ENCODE measurements around the gene G6PC1. TPM values are rescaled to one million over a fixed set of nuclear protein-coding genes. Genes with fewer than 3 reads are reported as not detected.

Gene G6PC1
- total RNA-seq, 8 experiments from 2014 or later: 0.21 to 0.70 (median 0.47) TPM; not detected in 3

DNA sequence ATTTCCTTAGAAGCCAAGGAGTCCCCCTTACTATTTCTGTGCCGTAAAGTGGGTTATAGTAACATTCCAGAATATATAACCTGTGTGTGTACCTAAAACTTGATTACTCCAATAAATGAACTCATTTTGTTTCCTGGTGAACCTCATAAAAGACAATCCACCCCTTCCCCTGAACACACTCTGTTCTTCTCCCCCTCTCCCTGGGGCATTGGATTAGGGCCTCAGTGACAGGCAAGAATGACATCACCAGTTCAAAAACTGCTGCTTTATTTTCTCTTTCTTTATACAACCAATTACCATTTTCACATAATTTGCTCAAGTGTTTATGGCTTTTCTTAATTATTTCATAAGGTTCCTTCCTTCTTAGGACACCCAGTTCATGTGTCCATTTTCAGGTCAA lies 46.2 kb downstream of the G6PC1 start:
- no peak overlapping the region for H3K4me3 ChIP-seq
- H3K27ac ChIP-seq: no peak overlapping the region
- H3K4me1 ChIP-seq (replicated peaks in 1 of 2): no peaks in the 10 kb centered on the region
- in situ Hi-C loops (cut with MboI; ENCODE audit: low pct_unique_long_range_greater_than_20kb in 2 of 9, low sequenced_read_pairs in 9 of 9, unreplicated experiment in 9 of 9): loop anchor here in 3 of 9 experiments (25.0 kb wide), 1 partner anchor 110 kb away; the partner anchor contains the start of genes AOC2 (in 3 of the 3) and PSME3 (in 3 of the 3)
- 89 to 100% (median 100%) methylated on average over 1 of the region's 1 CpG; no CpG with 5 or more reads in 4 of the 10 experiments for WGBS, 10 experiments
- ATAC-seq (replicated peaks in 6 of 8): peak in 1 of 8 experiments; percentile 31

DNA sequence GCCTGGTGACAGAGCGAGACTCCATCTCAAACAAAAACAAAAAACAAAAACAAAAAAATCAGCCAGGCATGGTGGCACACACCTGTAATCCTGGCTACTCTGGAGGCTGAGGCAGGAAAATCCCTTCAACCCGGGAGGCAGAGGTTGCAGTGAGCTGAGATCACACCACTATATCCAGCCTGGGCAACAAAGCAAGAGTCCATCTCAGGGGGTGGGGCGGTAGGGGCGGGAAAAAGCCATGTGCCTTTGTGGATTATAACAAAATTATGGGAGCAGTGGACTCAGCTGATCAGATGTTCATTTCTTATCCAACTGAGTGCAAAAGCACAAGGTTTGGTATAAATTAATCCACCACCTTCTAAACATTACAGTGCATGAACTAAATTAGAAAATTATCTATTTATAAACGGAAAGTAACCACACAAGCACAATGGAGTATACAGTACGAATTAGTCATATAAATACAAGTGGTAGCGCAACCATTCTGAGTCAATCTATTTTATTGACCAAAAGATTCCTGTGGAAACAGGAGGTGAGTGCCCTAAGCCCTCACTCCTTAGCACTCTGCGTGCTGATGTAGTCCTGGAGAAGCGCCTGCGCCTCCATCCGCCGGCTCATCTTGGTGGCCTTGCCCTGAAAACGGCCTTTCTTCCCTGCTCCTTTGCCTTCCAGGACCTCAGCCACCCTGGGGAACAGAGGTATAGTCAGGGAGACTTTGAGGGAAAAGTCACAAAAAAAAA lies 49.6 kb downstream of the G6PC1 start:
- no peak overlapping the region for H3K27ac ChIP-seq
- 60 to 96% (median 85%) methylated on average over 1 to 9 of the region's 13 CpGs; no CpG with 5 or more reads in 4 of the 10 experiments for whole genome bisulfite sequencing, 10 experiments
- H3K4me3 ChIP-seq: no peak overlapping the region
- no peaks in the 10 kb centered on the region for H3K4me1 ChIP-seq (replicated peaks in 1 of 2)
- no peak for ATAC-seq (replicated peaks in 6 of 8)
- in situ Hi-C loops (cut with MboI; ENCODE audit: low pct_unique_long_range_greater_than_20kb in 2 of 9, low sequenced_read_pairs in 9 of 9, unreplicated experiment in 9 of 9): no loop called here

Other genes starting within 250 kb of the G6PC1 start
- 10 to 100 TPM in 7 of 8 experiments, 1 to 10 TPM in 1; 7.1 to 26.7 (median 16.0) TPM for gene TUBG2, start 241.5 kb upstream of the G6PC1 start, total RNA-seq
- gene PLEKHH3, start 223.8 kb upstream of the G6PC1 start, total RNA-seq: 10 to 100 TPM; 10.1 to 24.2 (median 20.6) TPM
- 1 to 10 TPM in 5 of 8 experiments, under 1 TPM in 3; 0.41 to 6.4 (median 1.6) TPM for gene CCR10, start 219.0 kb upstream of the G6PC1 start, total RNA-seq
- gene CNTNAP1, start 218.3 kb upstream of the G6PC1 start, total RNA-seq: 10 to 100 TPM in 5 of 8 experiments, 1 to 10 TPM in 3; 2.4 to 33.9 (median 14.1) TPM
- 10 to 100 TPM; 13.8 to 44.5 (median 27.8) TPM for gene EZH1, start 155.8 kb upstream of the G6PC1 start, total RNA-seq
- 10 to 100 TPM in 1 of 8 experiments, 1 to 10 TPM in 6, under 1 TPM in 1; 0.90 to 34.2 (median 4.1) TPM for gene RAMP2, start 139.6 kb upstream of the G6PC1 start, total RNA-seq
- 100 to 1,000 TPM in 1 of 8 experiments, 10 to 100 TPM in 7; 57.1 to 110 (median 88.0) TPM for gene VPS25, start 127.3 kb upstream of the G6PC1 start, total RNA-seq
- 1 to 10 TPM in 1 of 8 experiments, under 1 TPM in 7; 0.11 to 1.2 (median 0.57) TPM for gene WNK4, start 120.2 kb upstream of the G6PC1 start, total RNA-seq
- 100 to 1,000 TPM in 2 of 8 experiments, 10 to 100 TPM in 6; 58.7 to 114 (median 72.5) TPM for gene COA3, start 102.1 kb upstream of the G6PC1 start, total RNA-seq
- gene CNTD1, start 101.9 kb upstream of the G6PC1 start, total RNA-seq: 1 to 10 TPM in 2 of 8 experiments, under 1 TPM in 6; 0.58 to 3.8 (median 0.81) TPM
- gene BECN1, start 76.5 kb upstream of the G6PC1 start, total RNA-seq: 100 to 1,000 TPM in 2 of 8 experiments, 10 to 100 TPM in 6; 34.6 to 113 (median 55.9) TPM
- 100 to 1,000 TPM in 3 of 8 experiments, 10 to 100 TPM in 5; 31.7 to 169 (median 69.6) TPM for gene PSME3, start 67.4 kb upstream of the G6PC1 start, total RNA-seq
- gene AOC2, start 56.2 kb upstream of the G6PC1 start, total RNA-seq: 1 to 10 TPM; 1.3 to 2.6 (median 2.1) TPM
- gene AOC3, start 49.6 kb upstream of the G6PC1 start, total RNA-seq: 1 to 10 TPM in 4 of 8 experiments, under 1 TPM in 4; 0.41 to 3.7 (median 0.81) TPM
- gene AARSD1, start 63.7 kb downstream of the G6PC1 start, total RNA-seq: 10 to 100 TPM; 47.2 to 77.9 (median 59.3) TPM
- gene PTGES3L, start 79.3 kb downstream of the G6PC1 start, total RNA-seq: 1 to 10 TPM in 7 of 8 experiments, under 1 TPM in 1; 0.76 to 3.6 (median 2.0) TPM
- 10 to 100 TPM; 11.8 to 14.8 (median 13.5) TPM for gene RUNDC1, start 79.8 kb downstream of the G6PC1 start, total RNA-seq
- gene RPL27, start 97.6 kb downstream of the G6PC1 start, total RNA-seq: 1,000 to 10,000 TPM; 1,328 to 3,262 (median 2,235) TPM
- gene IFI35, start 106.0 kb downstream of the G6PC1 start, total RNA-seq: 10 to 100 TPM in 4 of 8 experiments, 1 to 10 TPM in 1, under 1 TPM in 2, not detected in 1; 0.76 to 57.9 (median 10.7) TPM
- gene VAT1, start 121.6 kb downstream of the G6PC1 start, total RNA-seq: 100 to 1,000 TPM in 7 of 8 experiments, 10 to 100 TPM in 1; 42.9 to 426 (median 125) TPM
- gene RND2, start 124.4 kb downstream of the G6PC1 start, total RNA-seq: 10 to 100 TPM in 5 of 8 experiments, 1 to 10 TPM in 2, under 1 TPM in 1; 0.66 to 27.3 (median 19.9) TPM
- 10 to 100 TPM in 3 of 8 experiments, 1 to 10 TPM in 5; 3.2 to 30.0 (median 6.9) TPM for gene BRCA1, start 224.6 kb downstream of the G6PC1 start, total RNA-seq

All from motor neuron (in vitro differentiated cells).